ENCODE results near the gene TOE1. TPM values are rescaled to one million over a fixed set of nuclear protein-coding genes. Genes with fewer than 3 reads are reported as not detected.
"Not testable (repeated sequence)": the region's sequence is repeated elsewhere in the genome, so short reads cannot be mapped to it uniquely, and the experiment has no call there.

The TOE1 gene
- total RNA-seq, 2 donors from 2014 or later: 30.2 to 34.0 TPM

DNA sequence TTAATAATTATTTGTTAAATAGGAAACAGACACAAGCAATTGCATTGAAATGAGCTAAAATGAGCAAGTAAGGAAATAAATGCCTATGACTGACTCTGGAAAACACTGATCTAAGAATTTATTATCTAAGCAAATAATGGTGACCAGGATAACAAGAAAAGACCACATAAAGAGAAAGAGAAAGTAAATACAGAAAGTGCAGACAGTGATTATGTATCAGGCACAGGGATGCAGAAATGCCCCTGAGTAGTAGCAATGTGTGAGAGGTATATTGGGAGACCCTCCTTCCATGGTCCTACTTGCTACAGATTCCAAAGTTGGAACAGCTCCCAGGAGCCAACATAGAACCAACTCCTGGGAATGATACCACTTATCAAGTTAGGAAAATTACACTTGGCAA, 33.6 kb downstream of the TOE1 start:
- ATAC-seq (no peak), DNase-seq (ENCODE audit: low spot score in 2 of 2) (no peak)
- Mint-ChIP-seq H3K36me3 (no peaks in the 10 kb centered on the region), H3K9me3 (no peaks in the 10 kb centered on the region), H3K27ac (no peak overlapping the region)

DNA sequence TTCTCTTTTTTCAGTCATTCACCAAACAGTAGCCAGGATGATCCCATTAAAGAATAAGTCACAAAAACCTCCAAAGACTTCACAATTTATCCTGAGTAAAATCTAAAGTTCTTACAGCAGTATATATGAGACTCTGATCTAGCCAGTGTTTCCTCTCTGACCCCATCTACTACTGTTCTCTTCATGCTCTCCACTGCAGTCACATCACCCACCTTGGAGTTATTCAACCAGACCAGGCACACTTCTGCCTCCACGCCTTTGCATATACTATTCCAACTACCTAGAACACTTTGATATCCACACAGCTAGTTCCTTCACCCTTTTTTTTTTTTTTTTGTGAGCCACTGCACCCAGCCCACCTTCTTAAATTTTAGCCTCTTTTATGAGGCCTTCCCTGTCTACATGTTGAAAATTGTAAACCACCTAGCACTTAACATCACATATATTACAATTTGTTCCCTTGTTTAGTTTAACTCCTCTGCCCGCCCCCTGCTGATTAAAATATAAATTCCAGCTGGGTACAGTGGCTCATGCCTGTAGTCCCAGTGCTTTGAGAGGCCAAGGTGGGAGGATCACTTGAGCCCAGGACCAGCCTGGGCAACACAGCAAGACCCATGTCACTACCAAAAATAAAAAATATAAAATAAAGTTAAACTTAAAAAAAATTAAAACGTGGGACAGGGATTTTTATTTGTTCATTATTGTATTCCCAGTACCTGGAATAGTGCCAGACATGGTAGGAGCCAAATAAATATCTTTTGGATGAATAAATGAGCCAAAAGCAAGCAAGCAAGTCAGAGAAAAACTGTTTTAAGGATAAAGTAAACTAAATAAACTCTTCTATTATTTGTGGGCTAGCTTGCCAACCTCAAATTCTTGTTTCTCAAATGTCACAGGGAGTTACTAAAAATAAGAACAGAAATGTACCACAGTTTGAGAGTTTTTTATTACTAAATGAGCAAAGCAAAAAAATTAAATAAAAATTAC, 35.4 kb downstream of the TOE1 start:
- DNase-seq (ENCODE audit: low spot score in 2 of 2): no peak
- H3K36me3 Mint-ChIP-seq: no peaks in the 10 kb centered on the region
- no peaks in the 10 kb centered on the region for H3K9me3 Mint-ChIP-seq
- H3K27ac Mint-ChIP-seq: no peak overlapping the region
- ATAC-seq: no peak

DNA sequence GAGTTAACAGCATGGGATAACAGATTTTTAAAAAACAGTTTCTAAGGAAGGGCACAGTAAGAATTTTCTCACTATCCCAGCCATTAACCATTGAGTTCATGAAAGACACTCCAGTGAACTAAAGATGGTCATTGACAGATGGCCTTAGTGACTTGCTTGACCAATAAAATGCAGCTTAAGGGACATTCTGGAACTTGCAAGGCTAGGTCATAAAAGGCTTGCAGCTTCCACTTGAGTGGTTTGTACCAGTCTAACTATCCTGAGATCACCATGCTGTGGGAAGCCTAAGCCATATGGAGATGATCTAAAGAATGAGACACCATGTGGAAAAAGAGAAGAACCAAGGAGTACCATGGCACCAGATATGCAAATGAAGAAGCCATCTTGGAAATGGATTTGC, 38.2 kb downstream of the TOE1 start:
- Mint-ChIP-seq H3K36me3 (no peaks in the 10 kb centered on the region), H3K27ac (no peak overlapping the region), H3K9me3 (no peaks in the 10 kb centered on the region)
- DNase-seq (ENCODE audit: low spot score in 2 of 2) (no peak), ATAC-seq (no peak)

DNA sequence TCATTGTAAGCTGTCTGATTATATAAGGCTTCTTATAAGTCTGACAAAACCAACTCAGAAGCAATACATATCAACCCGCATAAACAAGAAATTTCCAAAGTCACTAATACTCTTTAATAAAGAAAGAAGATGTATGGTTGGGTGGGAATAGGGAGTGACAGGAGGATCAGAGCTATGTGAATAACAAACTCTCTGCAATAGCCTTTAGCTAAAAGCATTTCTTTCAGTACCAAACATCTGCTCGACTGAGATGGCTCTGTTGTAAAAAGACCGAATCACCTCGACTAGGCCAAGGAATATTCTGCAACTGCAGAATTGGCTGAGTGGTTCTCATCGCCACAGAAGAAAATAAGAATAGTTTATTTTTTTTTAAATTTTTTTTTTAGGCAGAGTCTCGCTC, 39.6 kb downstream of the TOE1 start:
- DNase-seq (ENCODE audit: low spot score in 2 of 2) (no peak), ATAC-seq (no peak)
- Mint-ChIP-seq H3K9me3 (no peaks in the 10 kb centered on the region), H3K27ac (no peak overlapping the region), H3K36me3 (no peaks in the 10 kb centered on the region)

DNA sequence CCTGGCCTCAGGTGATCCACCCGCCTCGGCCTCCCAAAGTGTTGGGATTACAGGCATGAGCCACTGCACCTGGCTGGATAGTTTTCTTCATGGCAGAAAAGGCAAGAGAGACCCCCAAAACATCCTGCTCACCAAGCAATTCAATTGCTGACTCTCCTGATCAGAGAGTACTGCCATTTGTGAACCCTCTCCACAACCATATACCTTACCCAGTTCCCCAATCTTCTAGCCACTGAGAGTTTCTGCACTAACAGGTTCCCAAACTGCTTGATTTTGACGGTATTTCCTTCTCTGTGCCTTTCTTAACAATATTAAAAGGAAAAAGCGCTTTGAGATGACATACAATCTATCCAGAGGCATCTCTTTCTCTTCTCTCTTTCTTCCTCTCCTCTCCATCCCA, 40.2 kb downstream of the TOE1 start:
- DNase-seq (ENCODE audit: low spot score in 2 of 2) (no peak), ATAC-seq (no peak)
- no peaks in the 10 kb centered on the region for H3K36me3 Mint-ChIP-seq
- H3K9me3 Mint-ChIP-seq: no peaks in the 10 kb centered on the region
- H3K27ac Mint-ChIP-seq: no peak overlapping the region

DNA sequence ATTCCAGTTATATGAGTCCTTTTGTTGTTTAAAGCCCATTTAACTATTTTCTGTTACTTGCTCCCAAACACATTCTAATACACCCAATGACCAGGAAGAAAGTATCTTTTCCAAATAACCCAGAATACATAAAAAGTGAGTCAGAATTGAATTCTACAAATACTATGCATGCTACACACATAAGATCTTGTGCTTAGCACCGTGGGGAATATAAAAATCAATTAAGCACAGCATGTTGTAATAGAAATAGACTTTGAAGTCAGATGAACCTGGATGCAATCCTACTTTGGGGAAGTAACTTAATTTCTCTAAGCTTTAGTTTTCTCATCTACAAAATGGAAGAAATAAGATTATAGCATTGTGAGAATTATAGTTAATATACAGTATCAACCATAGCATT, 40.8 kb downstream of the TOE1 start:
- no peak for DNase-seq (ENCODE audit: low spot score in 2 of 2)
- Mint-ChIP-seq H3K36me3 (no peaks in the 10 kb centered on the region), H3K9me3 (no peaks in the 10 kb centered on the region), H3K27ac (no peak overlapping the region)
- no peak for ATAC-seq

DNA sequence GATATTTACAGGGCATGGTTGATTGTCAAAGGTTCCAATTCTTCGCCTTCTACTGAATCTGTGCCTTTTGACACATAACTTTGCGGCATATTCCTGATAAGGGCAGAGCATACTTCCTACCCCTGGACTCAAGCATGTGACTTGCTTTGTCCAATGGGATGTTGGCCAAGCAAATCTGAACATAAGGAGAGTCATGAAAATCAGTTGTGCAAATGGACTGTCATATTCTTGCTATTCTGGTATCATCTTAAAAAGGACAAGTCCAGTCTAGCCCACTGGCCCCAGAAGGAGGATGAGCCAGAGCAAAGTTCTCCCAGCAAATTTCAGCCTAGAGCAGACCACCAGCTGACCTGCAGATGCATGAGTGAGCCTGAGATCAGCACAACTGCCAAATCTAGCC, 41.3 kb downstream of the TOE1 start:
- ATAC-seq (no peak), DNase-seq (ENCODE audit: low spot score in 2 of 2) (no peak)
- H3K36me3 Mint-ChIP-seq: no peaks in the 10 kb centered on the region
- H3K9me3 Mint-ChIP-seq: no peaks in the 10 kb centered on the region
- H3K27ac Mint-ChIP-seq: no peak overlapping the region

DNA sequence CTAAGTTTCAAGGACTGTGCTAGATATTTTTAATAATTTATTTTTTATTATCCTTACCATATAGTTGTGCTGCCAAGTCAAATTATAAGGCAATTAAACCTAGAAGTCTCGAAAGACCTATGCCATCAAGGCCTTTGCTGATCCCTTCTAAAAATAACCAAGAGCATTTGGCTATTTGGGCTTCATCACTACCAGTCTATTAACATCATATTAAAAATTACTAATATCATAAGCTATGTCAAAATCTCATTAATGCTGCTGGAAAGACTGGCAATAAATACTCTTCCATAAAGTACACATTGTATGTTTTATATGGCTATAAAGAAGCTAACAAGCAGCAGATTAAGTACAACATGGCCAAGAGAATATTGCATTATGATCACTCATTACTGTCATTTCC, 43.2 kb downstream of the TOE1 start:
- no peaks in the 10 kb centered on the region for H3K9me3 Mint-ChIP-seq
- ATAC-seq (no peak), DNase-seq (ENCODE audit: low spot score in 2 of 2) (no peak)
- no peak overlapping the region for H3K27ac Mint-ChIP-seq
- no peaks in the 10 kb centered on the region for H3K36me3 Mint-ChIP-seq

DNA sequence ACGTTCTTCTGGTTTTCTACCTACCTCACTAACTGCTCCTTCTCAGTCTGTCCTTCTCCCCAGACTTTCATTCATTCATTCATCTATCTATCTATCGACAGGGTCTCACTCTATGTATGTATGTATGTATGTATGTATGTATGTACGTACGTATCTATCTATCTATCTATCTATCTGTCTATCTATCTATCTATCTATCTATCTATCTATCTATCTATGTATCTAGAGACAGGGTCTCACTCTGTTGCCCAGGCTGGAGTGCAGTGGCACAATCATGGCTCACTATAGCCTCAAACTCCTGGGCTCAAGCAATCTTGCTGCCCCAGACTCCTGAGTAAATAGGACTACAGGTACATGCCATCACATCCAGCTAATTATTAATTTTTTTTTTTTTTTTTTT, 44.2 kb downstream of the TOE1 start:
- not testable (repeated sequence) for H3K36me3 Mint-ChIP-seq; DNase-seq (ENCODE audit: low spot score in 2 of 2); H3K9me3 Mint-ChIP-seq; H3K27ac Mint-ChIP-seq; ATAC-seq

DNA sequence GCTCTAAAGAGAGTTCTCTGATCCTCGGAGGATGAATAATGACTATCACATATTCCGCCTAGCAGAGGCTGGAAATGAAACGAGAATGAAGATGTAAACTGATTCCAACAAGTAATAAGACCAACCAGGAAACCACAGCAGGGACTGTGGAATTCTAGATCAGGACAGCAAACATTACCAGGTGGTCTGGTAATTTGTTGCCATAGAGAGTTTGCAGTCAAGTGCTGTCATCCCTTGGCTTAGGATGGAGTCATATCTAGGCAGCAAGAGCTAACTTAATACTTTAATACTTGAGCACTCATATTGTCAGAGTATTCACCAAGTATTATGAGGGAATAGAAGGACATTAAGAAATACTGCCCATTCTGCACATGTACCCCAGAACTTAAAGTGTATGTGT, 45.3 kb downstream of the TOE1 start:
- DNase-seq (ENCODE audit: low spot score in 2 of 2) (no peak), ATAC-seq (no peak)
- Mint-ChIP-seq H3K36me3 (no peaks in the 10 kb centered on the region), H3K27ac (no peak overlapping the region), H3K9me3 (no peaks in the 10 kb centered on the region)

DNA sequence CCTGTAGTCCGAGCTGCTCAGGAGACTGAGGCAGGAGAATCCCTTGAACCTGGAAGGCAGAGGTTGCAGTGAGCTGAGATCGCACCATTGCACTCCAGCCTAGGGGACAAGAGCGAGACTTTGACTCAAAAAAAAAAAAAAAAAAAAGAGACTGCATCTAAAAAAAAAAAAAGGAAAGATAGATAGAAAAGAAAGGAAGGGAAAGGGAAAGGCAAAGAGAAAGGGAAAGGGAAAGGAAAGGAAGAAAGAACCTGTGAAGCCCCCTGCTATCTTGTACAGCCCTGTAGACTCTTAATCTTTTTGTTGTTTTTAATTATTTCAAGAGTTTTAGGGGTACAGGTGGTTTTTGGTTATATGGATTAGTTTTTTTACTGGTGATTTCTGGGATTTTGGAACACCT, 46.2 kb downstream of the TOE1 start:
- Mint-ChIP-seq H3K27ac (no peak overlapping the region), H3K9me3 (no peaks in the 10 kb centered on the region), H3K36me3 (no peaks in the 10 kb centered on the region)
- DNase-seq (ENCODE audit: low spot score in 2 of 2): no peak
- ATAC-seq: no peak

Other genes starting within 250 kb of the TOE1 start
- gene ZSWIM5, start 133.6 kb upstream of the TOE1 start, total RNA-seq: 1 to 10 TPM in 1 of 2 donors, under 1 TPM in 1; 0.05 to 2.9 TPM
- gene HPDL, start 13.3 kb upstream of the TOE1 start, total RNA-seq: 10 to 100 TPM in 1 of 2 donors, 1 to 10 TPM in 1; 6.1 to 19.8 TPM
- gene MUTYH, start 270 bp downstream of the TOE1 start, total RNA-seq: 10 to 100 TPM; 32.0 to 40.1 TPM
- 10 to 100 TPM in 1 of 2 donors, 1 to 10 TPM in 1; 4.5 to 12.9 TPM for gene TESK2, start 151.0 kb downstream of the TOE1 start, total RNA-seq
- 1 to 10 TPM; 2.6 to 4.9 TPM for gene CCDC163, start 159.9 kb downstream of the TOE1 start, total RNA-seq
- gene MMACHC, start 160.1 kb downstream of the TOE1 start, total RNA-seq: 1 to 10 TPM; 2.0 to 6.4 TPM
- 100 to 1,000 TPM; 577 to 596 TPM for gene PRDX1, start 181.7 kb downstream of the TOE1 start, total RNA-seq
- gene AKR1A1, start 210.7 kb downstream of the TOE1 start, total RNA-seq: 100 to 1,000 TPM; 153 to 177 TPM
- 100 to 1,000 TPM; 178 to 319 TPM for gene NASP, start 243.9 kb downstream of the TOE1 start, total RNA-seq

All from activated naive CD4-positive, alpha-beta T cell treated with anti-CD3 and anti-CD28 coated beads, Interleukin-2, amount 50 U/mL, for 72 hours (primary cell).